Lower lobe of right lung (tissue), 2 donors: ENCODE results near the gene RARS1. TPM values are rescaled to one million over a fixed set of nuclear protein-coding genes. Genes with fewer than 3 reads are reported as not detected.

Experiments
- ATAC-seq, 2 donors: fragments of 200-7000 bp; cut with Tn5 transposase; one replicate each; pipeline ENCODE4 v1.9.1; 2020 to 2022; ENCODE audit warnings: mild to moderate bottlenecking in 2 of 2, moderate library complexity in 2 of 2
- DNase-seq: peaks from one replicate; pipeline ENCODE4 v3.0.0-alpha.2; 2020
- H3K27ac ChIP-seq: fragments of 200-600 bp; one replicate; pipeline ENCODE4 v1.8.0; 2022
- H3K27me3 ChIP-seq: fragments of 200-600 bp; one replicate; pipeline ENCODE4 v1.8.0; 2022; ENCODE audit warnings: low read depth
- H3K36me3 ChIP-seq: fragments of 200-600 bp; one replicate; pipeline ENCODE4 v1.8.0; 2022; ENCODE audit warnings: mild to moderate bottlenecking
- H3K4me1 ChIP-seq: fragments of 200-600 bp; one replicate; pipeline ENCODE4 v1.8.0; 2022
- H3K4me3 ChIP-seq: fragments of 200-600 bp; one replicate; pipeline ENCODE4 v1.8.0; 2022; ENCODE audit warnings: mild to moderate bottlenecking
- H3K9me3 ChIP-seq: fragments of 200-600 bp; one replicate; pipeline ENCODE4 v1.8.0; 2022
- CTCF ChIP-seq: fragments of 200-600 bp; IDR thresholded peaks from one replicate; pipeline ENCODE4 v1.8.0; 2022; ENCODE audit warnings: antibody characterized with exemption, mild to moderate bottlenecking
- intact Hi-C: fragments of 100-400 bp; cut with DNase I; formaldehyde crosslinking; loops from one replicate; pipeline ENCODE4 v1.11.0; 2022
- total RNA-seq: library from RNA; stranded (reverse); fragmentation: NEBNext Ultra II Directional; extraction: Animal tissue kit (Norgen Biotek cat#: 25700); gene quantifications from one replicate; pipeline ENCODE4 v1.2.1, GENCODE V29; 2021
- donor health status: DM: no; HTN: yes; CAD: no; lungs with severe emphysema.

Gene RARS1
- total RNA-seq, 1 donor from 2014 or later: 55.2 TPM

- ATAC-seq (no peak), DNase-seq (no peak)
- Histone ChIP-seq H3K27me3 (no peaks in the 10 kb centered on the region), H3K36me3 (peaks cover 29% of the 10 kb centered on the region), H3K9me3 (no peaks in the 10 kb centered on the region), H3K27ac (no peak overlapping the region), H3K4me1 (no peaks in the 10 kb centered on the region), H3K4me3 (no peak overlapping the region)
- TF ChIP-seq CTCF: no peak
- intact Hi-C loops: no loop called here
Measured at GRCh38 chr5:168447808-168448207, 38.5 kb upstream of the RARS1 start.

GRCh38 chr5:168449166-168449565 lies 37.1 kb upstream of the RARS1 start:
- H3K27me3 ChIP-seq: no peaks in the 10 kb centered on the region
- DNase-seq (no peak), ATAC-seq (peak in 1 of 2 donors; percentile 44)
- H3K4me3 ChIP-seq: no peak overlapping the region
- intact Hi-C loops: no loop called here
- H3K36me3 ChIP-seq: peaks cover 23% of the 10 kb centered on the region
- H3K27ac ChIP-seq: no peak overlapping the region
- H3K9me3 ChIP-seq: no peaks in the 10 kb centered on the region
- TF ChIP-seq CTCF: no peak
- no peaks in the 10 kb centered on the region for H3K4me1 ChIP-seq

- H3K27ac ChIP-seq: no peak overlapping the region
- peaks cover 32% of the 10 kb centered on the region for H3K36me3 ChIP-seq
- ATAC-seq (no peak), DNase-seq (no peak)
- no peak overlapping the region for H3K4me3 ChIP-seq
- H3K4me1 ChIP-seq: no peaks in the 10 kb centered on the region
- intact Hi-C loops: no loop called here
- no peak for TF ChIP-seq CTCF
- H3K27me3 ChIP-seq: no peaks in the 10 kb centered on the region
- no peaks in the 10 kb centered on the region for H3K9me3 ChIP-seq
Measured at GRCh38 chr5:168451565-168451964, 34.7 kb upstream of the RARS1 start.

- TF ChIP-seq CTCF: no peak
- intact Hi-C loops: no loop called here
- ATAC-seq (peak; percentile 16 to 22), DNase-seq (no peak)
- Histone ChIP-seq H3K9me3 (no peaks in the 10 kb centered on the region), H3K4me3 (no peak overlapping the region), H3K27me3 (no peaks in the 10 kb centered on the region), H3K36me3 (peaks cover 50% of the 10 kb centered on the region), H3K4me1 (no peaks in the 10 kb centered on the region), H3K27ac (no peak overlapping the region)
Measured at GRCh38 chr5:168455201-168455600, 31.1 kb upstream of the RARS1 start.

GRCh38 chr5:168457542-168457941 lies 28.7 kb upstream of the RARS1 start:
- Histone ChIP-seq H3K4me1 (no peaks in the 10 kb centered on the region), H3K9me3 (no peaks in the 10 kb centered on the region), H3K27ac (no peak overlapping the region), H3K4me3 (no peak overlapping the region), H3K36me3 (peaks cover 58% of the 10 kb centered on the region), H3K27me3 (no peaks in the 10 kb centered on the region)
- no peak for ATAC-seq
- intact Hi-C loops: no loop called here
- DNase-seq: no peak
- TF ChIP-seq CTCF: no peak

- Histone ChIP-seq H3K27ac (no peak overlapping the region), H3K27me3 (no peaks in the 10 kb centered on the region), H3K36me3 (peaks cover 51% of the 10 kb centered on the region), H3K4me1 (no peaks in the 10 kb centered on the region), H3K4me3 (no peak overlapping the region), H3K9me3 (no peaks in the 10 kb centered on the region)
- TF ChIP-seq CTCF: no peak
- ATAC-seq (no peak), DNase-seq (no peak)
- intact Hi-C loops: no loop called here
Measured at GRCh38 chr5:168460606-168461005, 25.7 kb upstream of the RARS1 start.
